DMS53 (cell line): ENCODE data around the gene TBC1D14.

Source experiments
- DNase-seq: peaks from one replicate; lab custom pipeline; 2025; lab: John Stamatoyannopoulos, UW

The TBC1D14 gene

GRCh38 chr4:6951880-6952381, 42.3 kb downstream of the TBC1D14 start:
- no peak for DNase-seq

GRCh38 chr4:6953751-6954380, 44.2 kb downstream of the TBC1D14 start:
- DNase-seq, result no peak

DNA sequence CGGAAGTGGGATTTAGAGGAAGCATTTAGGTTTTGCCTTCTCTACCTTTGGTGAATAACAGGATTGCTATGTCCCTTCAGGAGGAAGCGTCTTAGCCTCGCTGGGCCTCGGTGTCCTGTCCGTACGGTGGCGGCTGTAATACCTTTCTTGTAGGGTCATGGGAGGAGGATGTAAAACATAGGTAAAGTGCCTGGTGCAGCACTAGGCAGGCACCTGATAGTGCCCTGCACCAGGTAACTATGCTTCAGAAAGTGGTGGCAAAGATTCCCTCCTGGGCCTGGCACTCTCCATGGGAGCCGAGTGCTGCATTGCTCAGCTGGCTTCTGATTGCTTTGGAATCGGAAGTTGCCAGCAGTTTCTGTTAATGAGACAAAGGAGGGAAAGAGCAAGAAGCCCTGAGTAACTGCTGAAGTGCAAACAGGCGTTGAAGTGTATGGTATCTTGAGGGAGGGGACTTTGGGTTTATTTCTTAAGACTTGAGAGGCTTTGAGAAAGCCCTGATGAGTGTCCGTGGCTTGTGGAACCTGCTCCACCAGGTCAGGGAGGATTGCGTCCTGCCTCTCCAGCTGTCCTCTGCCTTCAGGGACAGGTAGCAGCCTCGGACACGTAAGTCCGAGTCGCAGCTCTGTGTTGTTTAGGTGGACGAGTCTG, 45.8 kb downstream of the TBC1D14 start:
- peak; percentile 39 for DNase-seq

- no peak for DNase-seq
Observed at GRCh38 chr4:6956087-6956433, 46.4 kb downstream of the TBC1D14 start.

GRCh38 chr4:6956434-6957147, 47.0 kb downstream of the TBC1D14 start:
- no peak for DNase-seq

DNA sequence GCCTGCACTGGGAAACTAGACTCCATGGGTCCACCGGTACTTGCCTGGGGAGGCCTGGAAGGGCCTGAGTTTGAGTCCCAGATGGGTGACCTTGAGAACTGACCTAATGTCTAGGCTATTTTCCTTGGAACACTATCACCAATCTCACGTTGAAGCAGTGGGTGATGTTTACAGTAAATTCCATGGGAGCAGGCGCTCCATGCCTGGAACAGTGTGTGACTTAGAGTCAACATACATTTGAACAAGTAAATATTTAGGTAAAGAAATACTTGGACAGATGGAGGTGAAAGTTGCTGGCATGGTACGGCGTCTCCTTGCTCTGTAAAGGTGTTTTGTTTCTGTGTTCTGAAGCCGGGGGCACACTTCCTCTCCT, 47.5 kb downstream of the TBC1D14 start:
- DNase-seq, result no peak

GRCh38 chr4:6957994-6958393, 48.4 kb downstream of the TBC1D14 start:
- DNase-seq, result peak; percentile 41

DNA sequence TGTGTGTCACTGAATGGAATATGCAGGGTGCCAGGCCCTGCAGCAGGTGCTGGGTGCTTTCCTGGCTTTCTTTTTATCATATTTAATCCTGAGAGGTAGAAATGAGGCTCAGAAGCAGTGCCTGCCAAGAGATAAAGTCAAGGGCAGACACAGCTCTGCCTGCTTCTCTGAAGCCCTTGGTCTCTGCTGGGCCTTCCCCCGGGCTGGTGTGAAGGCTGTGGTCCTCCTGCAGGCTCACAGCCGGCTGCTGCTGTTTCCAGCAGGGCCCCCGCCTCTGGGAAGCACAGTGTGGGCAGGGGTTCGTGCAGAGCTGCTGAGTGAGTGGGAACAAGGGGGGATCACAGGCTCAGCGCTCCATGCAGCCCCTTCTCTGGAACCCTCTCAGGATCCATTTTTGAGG, 49.6 kb downstream of the TBC1D14 start:
- DNase-seq, result no peak

DNA sequence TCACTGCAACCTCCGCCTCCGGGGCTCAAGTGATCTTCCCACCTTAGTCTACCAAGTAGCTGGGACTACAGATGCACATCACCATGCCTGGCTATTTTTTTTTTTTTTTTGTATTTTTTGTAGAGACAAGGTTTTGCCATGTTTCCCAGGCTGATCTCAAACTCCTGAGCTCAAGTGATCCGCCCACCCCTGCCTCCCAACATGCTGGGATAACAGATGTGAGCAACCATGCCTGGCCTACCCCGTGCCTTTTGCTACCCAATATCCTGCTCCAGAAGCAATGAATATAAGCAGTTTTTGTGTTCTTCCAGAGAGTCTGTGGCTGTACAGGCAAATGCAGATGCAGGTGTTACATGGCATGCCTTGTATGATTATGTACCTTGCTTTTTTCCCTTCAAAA, 50.5 kb downstream of the TBC1D14 start:
- DNase-seq, result no peak

DNA sequence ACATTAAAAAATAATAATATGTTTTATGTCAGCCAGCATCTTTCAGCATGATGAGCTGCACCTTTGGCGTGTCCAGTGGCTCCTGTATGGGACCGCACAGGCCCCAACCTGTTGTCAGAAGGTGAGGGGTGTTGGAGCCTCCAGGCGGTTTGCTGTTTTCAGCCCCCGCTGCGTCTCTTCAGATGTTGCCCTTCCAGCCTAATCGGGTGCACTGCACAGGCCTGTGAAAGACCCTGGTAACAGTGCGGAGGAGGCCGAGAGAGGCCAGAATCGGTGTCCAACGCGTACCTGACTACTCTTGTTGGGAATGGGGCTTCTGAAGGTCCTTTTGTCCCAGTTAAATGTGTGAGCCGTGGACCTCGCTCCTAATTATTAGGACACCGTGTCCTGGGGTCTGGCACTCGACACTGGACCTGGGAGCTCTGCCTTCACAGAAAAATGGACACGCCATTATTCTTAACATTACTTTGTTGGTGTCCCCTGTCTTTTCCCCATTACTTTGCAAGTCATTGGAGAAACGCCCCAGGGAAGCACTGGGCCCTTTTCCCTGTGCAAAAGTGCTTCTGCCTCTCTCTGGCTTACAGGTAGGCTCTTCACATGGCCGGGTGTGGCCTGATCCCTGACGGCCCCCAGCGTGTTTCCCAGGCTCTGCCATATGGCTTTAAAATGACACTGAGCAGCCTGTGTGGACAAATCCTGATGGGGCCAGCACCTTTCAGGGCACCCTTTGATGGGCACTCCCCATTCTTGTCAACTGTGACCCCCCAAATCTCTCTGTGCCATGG, 51.2 kb downstream of the TBC1D14 start:
- DNase-seq, result no peak

GRCh38 chr4:6961496-6962210, 52.0 kb downstream of the TBC1D14 start:
- DNase-seq, result no peak

GRCh38 chr4:6962211-6963041, 52.8 kb downstream of the TBC1D14 start:
- DNase-seq, result peak; percentile 24

- DNase-seq, result no peak
Observed at GRCh38 chr4:6963139-6963611, 53.5 kb downstream of the TBC1D14 start.

- DNase-seq, result no peak
Observed at GRCh38 chr4:6964858-6965257, 55.2 kb downstream of the TBC1D14 start.

- no peak for DNase-seq
Observed at GRCh38 chr4:6965329-6965728, 55.7 kb downstream of the TBC1D14 start.

GRCh38 chr4:6967846-6968340, 58.3 kb downstream of the TBC1D14 start:
- DNase-seq, result no peak

GRCh38 chr4:6968496-6968895, 58.9 kb downstream of the TBC1D14 start:
- DNase-seq, result no peak

DNA sequence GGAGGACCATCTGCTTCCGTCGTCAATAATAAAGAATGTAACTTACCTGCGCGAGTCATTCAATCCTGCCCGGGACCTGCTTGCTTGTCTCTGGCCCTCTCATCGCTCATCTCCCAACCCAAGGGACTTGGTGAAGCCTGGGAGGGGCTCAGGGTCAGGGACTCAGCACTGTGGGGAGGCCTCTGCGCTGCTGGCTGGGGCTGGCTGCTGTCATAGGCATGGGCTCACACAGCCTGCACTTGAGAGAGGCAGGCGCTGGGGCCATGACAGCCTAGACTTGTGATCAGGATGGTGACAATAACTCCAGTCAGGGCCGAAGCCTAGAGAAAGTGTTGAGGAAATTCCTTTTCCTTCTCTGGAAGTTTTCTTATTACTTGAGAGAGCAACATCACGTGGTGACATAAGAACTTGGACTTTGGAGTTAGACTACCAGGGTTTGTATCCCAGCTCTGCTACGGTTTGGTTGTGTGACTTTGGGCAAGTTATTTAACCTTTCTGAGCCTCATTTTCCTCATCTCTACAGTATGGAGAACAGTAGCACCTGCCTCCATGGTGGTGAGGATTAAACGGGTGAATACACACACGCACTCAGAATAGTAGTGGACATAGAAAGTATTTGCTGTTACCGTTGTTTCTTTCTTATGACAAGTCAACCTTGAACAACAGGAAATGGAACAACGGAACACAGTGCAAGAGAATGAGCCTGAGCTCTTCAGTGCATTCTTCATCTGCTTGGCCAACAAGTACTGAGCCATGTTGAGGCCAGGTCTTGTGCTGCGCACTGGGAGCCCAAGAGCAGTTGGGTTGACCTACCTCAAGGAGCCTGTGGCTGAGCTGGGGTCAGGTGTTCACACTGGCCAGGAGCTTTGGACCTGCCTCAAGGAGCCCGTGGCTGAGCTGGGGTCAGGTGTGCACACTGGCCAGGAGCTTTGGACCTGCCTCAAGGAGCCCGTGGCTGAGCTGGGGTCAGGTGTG, 60.5 kb downstream of the TBC1D14 start:
- DNase-seq, result no peak
